Astrocyte (in vitro differentiated cells and primary cell): Measurements from ENCODE around the gene AEBP2. TPM values are rescaled to one million over a fixed set of nuclear protein-coding genes. Genes with fewer than 3 reads are reported as not detected.

Source experiments
- DNase-seq: peaks from one replicate; pipeline ENCODE4 v3.0.0-alpha.2; 2010; ENCODE audit warnings: low read depth
- FAIRE-seq: peaks from 2 replicates; lab custom pipeline; 2011; peaks lifted over from hg19 to GRCh38; lab: Jason Lieb, UNC
- H2AFZ ChIP-seq: 2 replicates; pipeline ENCODE4 v1.6.0; 2012; ENCODE audit warnings: low read depth, low read length, inconsistent platforms
- H3K27ac ChIP-seq: 2 replicates; pipeline ENCODE4 v1.5.1; 2011; ENCODE audit warnings: low read depth, low read length, inconsistent platforms
- H3K27me3 ChIP-seq: 2 replicates; pipeline ENCODE4 v1.6.0; 2011; ENCODE audit warnings: low read length, inconsistent platforms; ENCODE audit not compliant: insufficient read depth
- H3K36me3 ChIP-seq: 2 replicates; pipeline ENCODE4 v1.5.1; 2011; ENCODE audit warnings: low read length, inconsistent platforms; ENCODE audit not compliant: insufficient read depth
- H3K4me1 ChIP-seq: 2 replicates; pipeline ENCODE4 v1.5.1; 2011; ENCODE audit warnings: low read length, inconsistent platforms; ENCODE audit not compliant: insufficient read depth
- H3K4me2 ChIP-seq: 2 replicates; pipeline ENCODE4 v1.6.0; 2012; ENCODE audit warnings: low read length, inconsistent platforms
- H3K4me3 ChIP-seq: 2 replicates; pipeline ENCODE4 v1.5.1; 2011; ENCODE audit warnings: low read depth, mild to moderate bottlenecking, low read length, inconsistent platforms; ENCODE audit not compliant: insufficient read depth
- H3K79me2 ChIP-seq: 2 replicates; pipeline ENCODE4 v1.6.0; 2012; ENCODE audit warnings: mild to moderate bottlenecking, low read length, inconsistent platforms; ENCODE audit not compliant: insufficient read depth
- H3K9ac ChIP-seq: 2 replicates; pipeline ENCODE4 v1.6.0; 2012; ENCODE audit warnings: mild to moderate bottlenecking, low read length, inconsistent platforms
- H3K9me3 ChIP-seq: 2 replicates; pipeline ENCODE4 v1.5.1; 2012; ENCODE audit warnings: low read depth, mild to moderate bottlenecking, low read length, inconsistent platforms; ENCODE audit not compliant: insufficient read depth
- H4K20me1 ChIP-seq: 2 replicates; pipeline ENCODE4 v1.6.0; 2012; ENCODE audit warnings: low read length, inconsistent platforms; ENCODE audit not compliant: insufficient read depth
- H3K27ac Mint-ChIP-seq: one replicate; pipeline ENCODE4 v1.8.0; 2021; ENCODE audit warnings: mild to moderate bottlenecking, mixed read lengths; ENCODE audit not compliant: unreplicated experiment
- H3K27me3 Mint-ChIP-seq: one replicate; pipeline ENCODE4 v1.8.0; 2021; ENCODE audit warnings: low read depth, mixed read lengths; ENCODE audit not compliant: unreplicated experiment
- H3K36me3 Mint-ChIP-seq: one replicate; pipeline ENCODE4 v1.8.0; 2021; ENCODE audit warnings: low read depth, mixed read lengths; ENCODE audit not compliant: unreplicated experiment
- H3K4me1 Mint-ChIP-seq: one replicate; pipeline ENCODE4 v1.8.0; 2021; ENCODE audit warnings: low read depth, mixed read lengths; ENCODE audit not compliant: unreplicated experiment
- H3K4me3 Mint-ChIP-seq: one replicate; pipeline ENCODE4 v1.8.0; 2021; ENCODE audit warnings: mild to moderate bottlenecking, moderate library complexity, mixed read lengths; ENCODE audit not compliant: unreplicated experiment
- H3K9me3 Mint-ChIP-seq: one replicate; pipeline ENCODE4 v1.8.0; 2021; ENCODE audit warnings: mild to moderate bottlenecking, mixed read lengths; ENCODE audit not compliant: unreplicated experiment
- CTCF ChIP-seq: IDR thresholded peaks from 2 replicates; pipeline ENCODE4 v1.5.1; 2011; ENCODE audit warnings: low read depth, mild to moderate bottlenecking, inconsistent platforms, low read length, moderate library complexity; ENCODE audit not compliant: insufficient read depth
- EZH2 ChIP-seq: IDR thresholded peaks from 2 replicates; pipeline ENCODE4 v1.6.1; 2012; ENCODE audit warnings: mild to moderate bottlenecking, low read length, inconsistent platforms; ENCODE audit not compliant: insufficient read depth
- total RNA-seq: library from RNA; stranded (reverse); gene quantifications from 2 replicates; pipeline ENCODE4 v1.2.1, GENCODE V29; 2021

AEBP2 gene
- total RNA-seq, 1 donor from 2014 or later, result 39.8 TPM

- Histone ChIP-seq H3K27me3 (no peaks in the 10 kb centered on the region), H3K27ac (no peak overlapping the region), H3K79me2 (peaks cover 97% of the 10 kb centered on the region), H4K20me1 (peaks cover 79% of the 10 kb centered on the region), H3K4me2 (no peak overlapping the region), H3K4me1 (no peaks in the 10 kb centered on the region), H3K36me3 (no peaks in the 10 kb centered on the region), H2AFZ (no peak overlapping the region), H3K9me3 (no peaks in the 10 kb centered on the region), H3K9ac (no peak overlapping the region), H3K4me3 (no peak overlapping the region)
- H3K36me3 Mint-ChIP-seq, result peaks cover 22% of the 10 kb centered on the region
- no peaks in the 10 kb centered on the region for H3K9me3 Mint-ChIP-seq
- no peak overlapping the region for H3K4me3 Mint-ChIP-seq
- no peak for TF ChIP-seq EZH2
- no peak for TF ChIP-seq CTCF
- FAIRE-seq, result no peak
- no peak overlapping the region for H3K27ac Mint-ChIP-seq
- no peak for DNase-seq
- H3K27me3 Mint-ChIP-seq, result no peaks in the 10 kb centered on the region
- peaks cover 6% of the 10 kb centered on the region for H3K4me1 Mint-ChIP-seq
Measured at GRCh38 chr12:19457561-19457960, 18.3 kb downstream of the AEBP2 start.

DNA sequence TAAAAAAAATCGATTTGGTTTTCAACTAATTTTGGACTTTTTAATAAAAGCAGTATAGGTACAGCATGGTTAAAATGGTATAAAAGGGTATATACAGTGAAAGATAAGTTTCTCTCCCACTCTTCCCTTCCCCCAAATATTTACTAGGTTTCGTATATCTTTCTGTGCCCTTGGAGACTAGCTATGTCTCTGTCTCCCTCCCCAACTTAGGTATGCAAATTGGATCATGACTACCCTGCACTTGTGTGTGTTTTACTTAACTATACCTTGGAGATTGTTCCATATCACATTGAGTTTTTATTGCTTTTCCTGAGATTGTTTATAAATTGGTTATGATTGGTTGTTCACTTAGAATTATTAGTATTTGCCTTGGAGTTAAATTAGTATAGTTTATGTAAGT, 19.4 kb downstream of the AEBP2 start:
- Histone ChIP-seq H2AFZ (no peak overlapping the region), H3K27ac (no peak overlapping the region), H3K4me2 (no peak overlapping the region), H3K79me2 (peaks cover 97% of the 10 kb centered on the region), H4K20me1 (peaks cover 75% of the 10 kb centered on the region), H3K4me3 (no peak overlapping the region), H3K27me3 (no peaks in the 10 kb centered on the region), H3K36me3 (no peaks in the 10 kb centered on the region), H3K9ac (no peak overlapping the region), H3K4me1 (no peaks in the 10 kb centered on the region), H3K9me3 (no peaks in the 10 kb centered on the region)
- no peak for FAIRE-seq
- Mint-ChIP-seq H3K36me3 (peaks cover 24% of the 10 kb centered on the region), H3K4me3 (no peak overlapping the region), H3K4me1 (peaks cover 7% of the 10 kb centered on the region), H3K27ac (no peak overlapping the region), H3K27me3 (no peaks in the 10 kb centered on the region), H3K9me3 (no peaks in the 10 kb centered on the region)
- no peak for TF ChIP-seq CTCF
- TF ChIP-seq EZH2, result no peak
- DNase-seq, result no peak

DNA sequence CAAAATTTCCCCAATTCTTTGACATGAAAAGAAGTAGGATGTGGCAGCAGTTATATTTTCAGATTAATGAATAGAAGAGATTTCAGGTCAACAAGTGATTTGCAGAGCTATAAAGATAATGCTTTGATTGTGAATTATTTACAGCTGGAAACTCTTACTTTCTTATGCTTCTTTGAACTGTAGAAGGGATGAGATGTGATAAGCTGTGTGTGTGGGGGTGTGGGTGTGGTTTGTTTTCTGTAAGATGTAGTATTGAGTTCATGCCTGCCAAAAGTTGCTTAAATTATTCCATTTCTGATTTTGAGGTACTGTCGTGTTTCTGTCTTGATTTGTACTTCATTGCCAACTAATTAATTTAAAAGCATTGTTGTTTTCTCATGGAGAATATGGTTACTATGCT, 22.7 kb downstream of the AEBP2 start:
- no peaks in the 10 kb centered on the region for H3K9me3 Mint-ChIP-seq
- no peak overlapping the region for H3K4me3 ChIP-seq
- H3K4me1 Mint-ChIP-seq, result peaks cover 7% of the 10 kb centered on the region
- no peak overlapping the region for H2AFZ ChIP-seq
- no peaks in the 10 kb centered on the region for H3K27me3 ChIP-seq
- H3K4me1 ChIP-seq, result no peaks in the 10 kb centered on the region
- H3K9me3 ChIP-seq, result no peaks in the 10 kb centered on the region
- TF ChIP-seq CTCF (no peak), EZH2 (no peak)
- no peak overlapping the region for H3K4me3 Mint-ChIP-seq
- no peaks in the 10 kb centered on the region for H3K36me3 ChIP-seq
- no peak for FAIRE-seq
- no peak overlapping the region for H3K27ac Mint-ChIP-seq
- no peak overlapping the region for H3K4me2 ChIP-seq
- no peak for DNase-seq
- H3K79me2 ChIP-seq, result peaks cover 89% of the 10 kb centered on the region
- no peak overlapping the region for H3K9ac ChIP-seq
- H3K27ac ChIP-seq, result no peak overlapping the region
- peaks cover 50% of the 10 kb centered on the region for H4K20me1 ChIP-seq
- no peaks in the 10 kb centered on the region for H3K27me3 Mint-ChIP-seq
- H3K36me3 Mint-ChIP-seq, result peaks cover 21% of the 10 kb centered on the region
